Left colon (tissue), 2 donors: Measurements from ENCODE around the gene AP1S2. TPM values are rescaled to one million over a fixed set of nuclear protein-coding genes. Genes with fewer than 3 reads are reported as not detected.

Experiments used
- ATAC-seq: fragments of 200-7000 bp; cut with Tn5 transposase; one replicate; pipeline ENCODE4 v1.9.1; 2020; ENCODE audit warnings: mild to moderate bottlenecking, moderate library complexity
- DNase-seq, 2 donors: peaks; one replicate each; pipeline ENCODE4 v3.0.0-alpha.2; 2020
- intact Hi-C, 2 donors: fragments of 100-400 bp; cut with DNase I in 1 of 2; cut with micrococcal nuclease in 1 of 2; formaldehyde crosslinking; loops; one replicate each; pipeline versions ENCODE4 v1.11.2 to v1.14.0; 2022; cut with DNase I, micrococcal nuclease
- total RNA-seq, 2 donors: library from RNA; stranded (reverse); fragmentation: NEBNext Ultra II Directional; extraction: Animal tissue kit (Norgen Biotek cat#: 25700); gene quantifications; one replicate each; pipeline ENCODE4 v1.2.1, GENCODE V29; 2021
- donor health status: DM: no; HTN: no; CAD: no.
- donor health status: DM: yes; HTN: yes; CAD: no.

AP1S2 gene
- total RNA-seq, 2 donors from 2014 or later, result 9.2 to 23.7 TPM

DNA sequence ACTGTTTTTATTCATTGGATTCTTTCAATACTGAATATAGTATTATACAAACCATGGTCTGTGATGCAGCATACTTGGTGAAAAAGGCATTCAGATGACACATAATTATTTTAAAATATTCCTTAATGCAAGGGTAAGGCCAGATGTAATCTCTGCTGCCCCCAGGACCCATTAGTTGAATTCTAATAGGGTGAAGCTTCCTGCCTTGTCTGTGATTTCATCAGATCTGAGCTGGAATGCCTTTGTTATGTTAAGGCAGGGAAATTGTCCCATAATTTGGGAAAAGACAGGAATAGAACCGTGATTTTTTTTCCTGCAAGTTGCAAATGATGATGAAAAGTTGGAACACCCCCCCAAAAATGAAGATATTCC, 38.2 kb downstream of the AP1S2 start:
- DNase-seq, result no peak
- intact Hi-C loops, result no loop called here
- no peak for ATAC-seq

DNA sequence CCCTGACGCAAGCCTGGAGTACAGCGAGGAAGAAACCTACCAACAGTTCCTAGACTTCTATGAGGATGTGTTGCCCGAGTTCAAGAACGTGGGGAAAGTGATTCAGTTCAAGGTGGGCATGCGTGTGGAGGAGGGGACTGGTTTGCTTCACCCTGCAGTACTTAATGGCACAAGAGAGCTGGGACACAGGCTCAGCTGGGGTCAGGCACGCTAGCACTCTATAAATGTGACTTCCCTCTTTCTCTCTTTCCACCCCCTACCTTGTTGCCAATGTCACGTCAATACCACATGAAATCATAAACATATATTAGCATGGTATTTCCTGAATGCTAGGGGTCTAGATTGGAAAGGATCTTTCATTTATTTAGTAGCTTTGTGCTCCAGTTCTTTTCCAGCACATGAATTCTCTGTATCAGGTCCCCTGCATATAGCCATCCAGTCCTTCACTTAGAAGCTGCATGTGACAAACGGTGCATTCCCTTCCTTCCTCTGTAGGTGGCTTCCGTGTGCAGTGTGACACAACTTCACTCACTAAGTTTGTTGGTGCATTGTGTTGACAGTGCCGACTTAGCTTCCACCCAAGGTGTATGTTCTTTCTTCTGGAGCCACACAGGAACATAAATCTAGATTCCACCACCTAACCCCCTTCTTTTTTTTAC, 38.7 kb downstream of the AP1S2 start:
- peak; percentile 85 for ATAC-seq
- DNase-seq, result no peak
- intact Hi-C loops, result no loop called here

DNA sequence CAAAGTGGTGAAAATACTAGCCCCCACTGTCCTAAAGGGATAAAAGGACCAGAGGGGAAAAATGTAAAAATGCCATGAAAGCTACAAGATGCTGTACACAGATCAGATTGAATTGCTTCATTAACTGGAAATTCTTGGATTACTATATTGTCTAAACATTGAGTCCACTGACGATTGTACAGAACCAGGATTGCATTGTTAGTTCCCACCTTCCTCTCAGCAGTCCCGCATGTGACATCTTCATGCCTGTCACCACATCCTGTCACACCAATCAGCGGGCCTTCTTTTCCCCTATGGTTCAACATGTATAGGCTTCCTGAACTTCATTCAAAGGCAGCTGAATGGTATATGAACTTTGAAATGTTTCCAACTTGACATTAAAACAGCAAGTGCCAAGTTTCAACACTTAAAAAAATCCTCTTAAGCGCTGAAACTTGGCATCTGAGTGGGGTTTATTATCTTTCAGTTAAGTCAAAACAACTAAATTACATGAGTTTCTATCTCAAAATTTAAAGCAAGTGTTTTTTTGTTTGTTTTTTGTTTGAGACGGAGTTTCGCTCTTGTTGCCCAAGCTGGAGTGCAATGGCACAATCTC, 39.7 kb downstream of the AP1S2 start:
- no peak for DNase-seq
- no peak for ATAC-seq
- intact Hi-C loops, result no loop called here

DNA sequence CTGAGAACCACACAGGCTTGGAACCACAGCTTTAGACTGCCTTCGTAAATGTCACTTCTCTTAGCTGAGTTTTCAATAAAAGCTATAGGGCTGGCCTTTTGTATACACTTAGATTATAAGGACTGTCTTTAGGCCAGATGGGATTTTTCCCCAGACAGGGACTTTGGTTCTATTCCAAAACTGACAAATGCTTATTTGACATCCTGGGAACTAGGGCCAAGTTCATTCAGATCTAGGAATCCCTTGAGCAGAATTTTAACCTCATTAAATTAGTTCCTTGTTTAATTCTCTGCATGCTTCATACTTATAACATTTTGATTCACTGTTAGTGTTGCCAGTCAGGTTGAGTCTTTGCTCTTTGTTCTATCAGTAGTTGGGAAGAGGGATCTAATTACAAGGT, 41.2 kb downstream of the AP1S2 start:
- intact Hi-C loops, result no loop called here
- ATAC-seq (no peak), DNase-seq (no peak)

DNA sequence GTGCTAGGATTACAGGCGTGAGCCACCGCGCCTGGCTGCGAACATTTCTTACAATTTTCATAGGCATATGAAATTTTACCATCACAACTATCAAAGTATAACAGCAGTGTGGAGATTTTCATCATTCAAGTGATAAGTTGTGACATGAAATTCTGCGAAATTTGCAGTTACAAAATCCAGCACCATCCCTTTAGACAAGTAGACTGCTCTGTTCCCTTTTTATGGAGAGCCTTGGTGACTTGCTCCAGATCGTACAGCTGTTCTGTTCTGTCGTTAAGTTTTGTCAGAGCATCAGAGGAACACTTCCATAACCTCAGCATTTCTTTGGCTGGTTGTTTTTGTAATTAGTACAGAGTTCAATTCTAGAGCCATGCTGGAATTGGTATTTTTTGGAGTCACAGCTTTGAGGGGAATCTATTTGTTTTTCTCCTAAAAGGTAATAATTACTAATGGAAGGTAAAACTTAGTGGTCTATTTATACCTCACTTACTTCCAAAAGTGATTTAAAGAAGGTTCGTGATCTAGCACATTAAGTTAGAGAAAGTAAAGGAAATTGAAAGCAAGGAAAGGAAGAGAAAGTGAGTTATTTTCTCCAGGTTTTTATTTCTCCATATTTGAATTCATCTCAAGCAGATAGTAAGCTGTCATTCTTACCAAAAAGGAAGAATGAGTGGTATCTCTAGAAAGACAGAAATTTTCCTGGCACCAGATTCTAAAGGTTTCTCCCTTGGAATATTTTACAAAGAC, 42.2 kb downstream of the AP1S2 start:
- intact Hi-C loops, result no loop called here
- ATAC-seq (no peak), DNase-seq (no peak)

DNA sequence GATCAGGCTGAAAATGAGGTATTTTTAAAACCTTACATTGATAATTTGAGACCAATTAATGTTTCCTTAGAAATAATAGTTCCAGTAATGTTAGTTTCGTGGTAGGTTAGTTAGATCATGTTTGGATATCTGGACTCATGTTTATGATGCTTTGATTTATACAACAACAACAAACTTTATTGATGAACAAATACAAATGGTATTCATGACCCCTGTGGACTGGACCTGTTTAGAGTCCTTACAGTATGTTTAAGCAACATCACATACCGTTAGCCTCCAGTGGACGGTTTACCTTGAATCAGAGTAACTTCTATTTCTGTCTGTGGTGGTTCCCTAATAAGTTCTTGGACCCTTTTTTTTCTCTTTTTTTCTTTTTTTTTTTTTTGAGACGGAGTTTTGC, 46.4 kb downstream of the AP1S2 start:
- DNase-seq (no peak), ATAC-seq (no peak)
- intact Hi-C loops, result no loop called here

DNA sequence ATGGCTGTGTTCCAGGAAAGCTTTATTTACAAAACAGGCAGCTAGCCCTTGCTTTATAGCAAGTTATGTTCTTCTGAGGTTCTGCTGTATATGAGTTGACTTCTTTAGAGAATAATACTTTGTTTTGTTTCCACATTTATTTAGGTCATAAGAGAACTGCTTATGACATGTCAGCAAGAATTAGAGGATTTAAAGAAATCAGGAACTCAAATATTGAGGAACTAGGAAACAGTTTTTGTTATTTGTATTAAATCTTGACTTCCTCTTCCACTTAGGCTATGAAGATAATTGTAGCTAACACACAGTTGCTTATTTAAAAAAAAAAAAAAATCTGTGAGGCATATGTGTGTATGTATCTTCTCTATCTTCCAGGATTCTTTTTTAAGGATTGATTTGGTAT, 50.0 kb downstream of the AP1S2 start:
- ATAC-seq, result no peak
- intact Hi-C loops, result no loop called here
- no peak for DNase-seq

DNA sequence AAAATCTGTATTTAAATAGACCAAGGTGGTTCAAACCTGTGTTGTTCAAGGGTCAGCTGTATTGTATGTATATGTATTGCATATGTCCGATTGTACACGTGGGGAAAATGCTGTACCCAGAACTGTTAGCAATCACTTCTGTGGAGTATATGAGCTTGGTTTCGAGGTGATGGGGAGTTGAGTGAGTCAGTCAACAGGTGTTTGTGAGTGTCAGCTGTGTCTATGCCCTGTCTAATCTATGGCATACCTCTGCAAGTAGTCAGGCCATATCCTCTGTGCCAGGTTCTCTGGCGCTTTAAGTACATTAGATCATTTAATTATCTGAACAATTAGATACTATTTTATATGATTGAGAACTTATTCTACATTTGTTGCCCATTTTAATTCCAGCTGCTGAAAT, 56.9 kb downstream of the AP1S2 start:
- ATAC-seq (no peak), DNase-seq (no peak)
- intact Hi-C loops, result no loop called here

DNA sequence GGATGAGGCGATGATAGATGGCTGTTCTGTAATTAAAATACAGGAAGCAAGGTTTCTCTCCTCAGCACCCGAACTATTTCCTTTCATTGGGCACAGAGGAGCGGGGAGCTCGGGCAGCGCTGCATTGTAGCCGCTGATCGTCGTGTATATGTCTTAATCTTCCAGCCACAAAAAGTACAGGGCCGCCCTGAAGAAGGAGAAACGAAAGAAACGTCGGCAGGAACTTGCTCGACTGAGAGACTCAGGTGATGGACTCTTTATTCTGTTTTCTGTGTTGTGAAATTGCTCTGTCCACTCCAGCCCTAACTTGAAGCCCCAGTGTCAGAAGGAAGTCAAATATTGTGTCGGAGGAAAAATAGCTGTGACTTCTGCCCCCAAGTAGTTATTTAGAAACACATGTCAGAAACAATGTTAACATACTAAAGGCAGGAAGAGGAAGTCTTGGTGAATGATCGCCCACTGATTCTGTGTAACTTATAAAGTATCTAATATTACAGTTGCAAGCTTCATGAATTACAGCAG, 63.8 kb downstream of the AP1S2 start:
- DNase-seq (no peak), ATAC-seq (peak; percentile 22)
- intact Hi-C loops, result no loop called here

DNA sequence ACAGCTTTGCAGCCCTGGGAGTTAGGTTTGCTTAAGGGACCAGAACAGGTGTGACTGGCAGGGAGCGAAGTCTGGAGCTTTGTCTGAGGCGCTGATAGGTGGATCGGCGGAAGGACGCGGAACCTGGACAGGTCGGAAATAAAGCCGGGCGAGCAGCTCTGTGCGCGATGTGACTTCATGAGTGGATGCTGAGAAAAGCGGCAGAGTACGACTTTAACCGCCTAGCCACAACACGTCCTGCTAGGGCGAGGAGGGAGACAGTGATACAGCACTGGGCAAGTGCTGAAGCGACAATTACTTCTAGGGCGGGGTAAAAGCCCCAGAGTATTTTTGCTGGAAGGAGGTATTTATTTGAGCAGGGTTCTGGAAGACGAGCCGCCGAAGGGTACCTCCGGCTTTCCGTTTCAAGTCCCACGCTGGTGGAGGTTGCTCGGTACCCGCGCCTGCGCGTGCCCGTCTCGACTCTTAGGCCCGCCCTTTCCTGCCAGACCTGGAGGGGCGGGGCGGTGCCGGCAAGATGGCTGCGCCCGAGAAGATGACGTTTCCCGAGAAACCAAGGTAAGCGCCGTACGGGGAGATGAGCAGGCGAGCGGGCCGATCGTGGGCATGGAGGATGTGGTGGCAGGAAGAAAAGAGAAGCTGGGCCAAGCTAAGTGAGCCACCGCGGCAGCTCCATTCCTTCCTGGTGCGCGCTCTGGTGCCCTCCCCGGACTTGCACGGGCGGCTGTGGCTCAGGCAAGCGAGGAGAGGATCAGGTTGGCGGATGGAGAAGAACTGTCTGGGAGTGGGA, 64.4 kb downstream of the AP1S2 start, which contains the start of gene ZRSR2:
Gene ZRSR2, plus strand, starts transcription at position 506 of the 790 bp plus-strand sequence. Its CDS starts 12 bp downstream, at position 518.
- ATAC-seq, result peak; percentile 94
- peak; percentile 88 to 93 for DNase-seq
- intact Hi-C loops, result no loop called here

DNA sequence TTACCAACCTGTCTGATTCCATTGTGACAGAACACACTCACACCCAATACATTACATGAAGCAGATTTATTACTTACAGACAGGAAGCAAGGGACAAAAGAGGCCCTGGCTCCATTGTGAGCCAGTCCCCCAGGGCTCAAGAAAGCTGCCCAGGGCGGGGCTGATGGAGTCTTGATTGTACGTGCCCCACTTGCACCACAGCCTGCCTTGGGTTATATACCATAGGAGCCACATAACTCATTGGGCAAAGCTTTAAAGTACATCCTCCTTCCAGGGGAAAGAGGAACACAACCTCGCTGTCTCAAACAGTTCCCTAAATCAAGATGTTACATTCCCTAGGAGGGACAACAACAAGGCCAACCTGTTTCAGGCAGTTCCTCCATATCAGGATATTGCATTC, 67.7 kb downstream of the AP1S2 start:
- no peak for DNase-seq
- intact Hi-C loops, result no loop called here
- ATAC-seq, result no peak

DNA sequence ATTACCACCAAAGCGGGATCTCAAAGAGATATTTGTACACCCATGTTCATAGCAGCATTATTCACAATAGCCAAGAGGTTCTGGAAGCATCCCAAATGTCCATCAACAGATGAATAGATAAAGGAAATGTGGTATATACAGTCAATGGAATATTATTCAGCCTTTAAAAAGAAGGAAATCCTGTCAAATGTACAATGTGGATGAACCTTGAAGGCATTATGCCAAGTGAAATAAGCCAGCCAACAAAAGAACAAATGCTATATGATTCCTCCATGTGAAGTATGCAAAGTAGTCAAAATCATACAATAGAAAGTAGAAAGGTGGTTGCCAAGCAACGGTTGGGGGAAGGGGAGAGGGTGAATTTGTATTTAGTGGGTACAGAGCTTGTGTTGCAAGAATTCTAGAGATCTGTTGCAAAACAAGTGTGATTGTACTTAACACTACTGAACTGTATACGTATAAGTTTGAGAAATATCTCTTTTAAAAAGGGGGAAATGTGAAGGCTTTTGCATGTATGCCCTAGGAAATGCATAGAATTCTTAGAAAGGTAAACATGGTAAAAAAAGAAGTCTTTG, 69.3 kb downstream of the AP1S2 start:
- ATAC-seq, result no peak
- no peak for DNase-seq
- intact Hi-C loops, result no loop called here

DNA sequence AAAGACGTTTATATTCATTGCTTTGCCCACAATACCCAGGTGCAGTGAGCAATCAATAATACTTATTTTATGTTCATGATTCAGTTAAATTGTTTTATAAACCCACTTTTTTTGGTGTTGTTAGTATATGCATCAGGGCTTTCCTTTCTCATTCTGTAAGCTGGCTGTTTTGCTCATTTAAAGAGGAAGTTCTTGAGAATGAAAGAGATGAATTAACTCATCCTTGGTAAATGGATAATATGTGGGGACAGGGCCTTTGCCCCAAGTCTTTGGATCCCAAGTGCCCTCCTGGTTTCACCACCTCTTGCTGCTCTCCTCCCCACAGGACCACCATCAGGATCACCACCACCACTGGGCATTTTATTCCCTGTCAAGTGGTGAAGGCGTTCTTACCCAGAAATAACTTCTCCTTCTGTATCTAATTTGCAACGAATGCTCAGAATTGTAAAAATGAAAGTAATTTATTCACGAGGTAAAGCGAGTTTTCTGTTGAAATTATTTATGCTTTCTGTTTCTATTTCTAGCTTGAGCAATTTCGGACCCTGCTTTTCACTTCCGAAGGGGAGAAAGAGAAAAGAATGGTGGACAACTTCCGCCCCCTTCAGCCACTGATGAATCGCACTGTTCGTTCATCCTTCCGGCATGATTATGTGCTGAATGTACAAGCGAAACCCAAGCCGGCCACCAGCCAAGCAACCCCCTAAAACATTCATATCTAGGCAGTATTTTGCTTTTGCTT, 72.5 kb downstream of the AP1S2 start:
- intact Hi-C loops, result no loop called here
- DNase-seq (no peak), ATAC-seq (no peak)

Other genes starting within 250 kb of the AP1S2 start
- under 1 TPM in 1 of 2 donors, not detected in 1; 0.28 TPM for gene CLTRN, start 190.0 kb downstream of the AP1S2 start, total RNA-seq
- gene CA5B, start 116.5 kb downstream of the AP1S2 start, total RNA-seq, result 1 to 10 TPM; 7.7 to 8.1 TPM
- 1 to 10 TPM; 8.6 to 9.1 TPM for gene ZRSR2, start 64.3 kb downstream of the AP1S2 start, total RNA-seq